DMS79 (cell line): ENCODE measurements around the gene PTGER1.
A peak's percentile ranks its signal among the peaks of the same experiment; 100 is the strongest.

Source experiments
- DNase-seq: peaks from one replicate; lab custom pipeline; 2025; lab: John Stamatoyannopoulos, UW

Gene PTGER1

GRCh38 chr19:14441041-14441938, 33.9 kb downstream of the PTGER1 start:
- DNase-seq, result no peak

GRCh38 chr19:14440049-14440448, 35.1 kb downstream of the PTGER1 start:
- no peak for DNase-seq

DNA sequence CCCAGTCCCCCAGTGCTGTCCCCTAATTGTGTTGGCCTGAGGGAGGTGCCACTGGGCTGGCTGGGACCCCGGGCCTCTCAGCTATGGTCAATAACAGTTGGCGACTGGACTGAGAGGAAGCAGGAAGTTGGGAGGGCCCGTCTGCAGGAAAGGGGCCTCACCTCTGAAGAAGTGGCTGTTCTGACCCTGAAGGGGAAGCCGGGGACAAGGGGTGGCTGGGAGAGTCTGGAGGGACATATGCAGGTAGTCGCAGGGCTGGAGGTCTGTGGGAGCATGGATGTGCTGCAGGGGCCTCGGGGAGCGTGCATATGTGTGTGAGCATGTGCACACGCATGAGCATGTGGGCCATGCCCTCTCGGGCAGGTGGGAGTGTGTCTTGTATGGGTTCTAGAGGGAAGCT, 36.1 kb downstream of the PTGER1 start:
- no peak for DNase-seq

DNA sequence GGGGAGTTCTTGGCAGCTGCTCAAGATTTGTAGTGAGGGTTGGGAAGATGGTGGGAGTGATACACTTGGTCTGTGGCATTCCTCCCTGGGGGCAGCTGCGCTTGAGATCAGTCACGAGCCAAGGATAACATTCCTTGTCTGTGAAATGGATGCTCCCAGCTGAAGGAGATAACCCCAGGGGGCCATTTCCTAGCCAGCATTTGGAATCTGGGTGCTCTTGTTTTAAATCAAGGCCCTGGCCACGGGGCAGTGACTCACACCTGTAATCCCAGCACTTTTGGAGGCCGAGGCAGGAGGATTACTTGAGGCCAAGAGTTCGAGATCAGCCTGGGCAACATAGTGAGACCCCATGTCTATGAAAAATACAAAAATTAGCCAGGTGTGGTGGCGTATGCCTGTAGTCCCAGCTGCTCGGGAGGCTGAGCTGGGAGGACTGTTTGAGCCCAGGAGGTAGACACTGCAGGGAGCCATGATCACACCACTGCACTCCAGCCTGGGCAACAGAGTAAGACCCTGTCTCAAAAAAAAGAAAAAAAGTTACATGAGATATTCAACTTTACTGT, 37.5 kb downstream of the PTGER1 start:
- DNase-seq, result no peak

DNA sequence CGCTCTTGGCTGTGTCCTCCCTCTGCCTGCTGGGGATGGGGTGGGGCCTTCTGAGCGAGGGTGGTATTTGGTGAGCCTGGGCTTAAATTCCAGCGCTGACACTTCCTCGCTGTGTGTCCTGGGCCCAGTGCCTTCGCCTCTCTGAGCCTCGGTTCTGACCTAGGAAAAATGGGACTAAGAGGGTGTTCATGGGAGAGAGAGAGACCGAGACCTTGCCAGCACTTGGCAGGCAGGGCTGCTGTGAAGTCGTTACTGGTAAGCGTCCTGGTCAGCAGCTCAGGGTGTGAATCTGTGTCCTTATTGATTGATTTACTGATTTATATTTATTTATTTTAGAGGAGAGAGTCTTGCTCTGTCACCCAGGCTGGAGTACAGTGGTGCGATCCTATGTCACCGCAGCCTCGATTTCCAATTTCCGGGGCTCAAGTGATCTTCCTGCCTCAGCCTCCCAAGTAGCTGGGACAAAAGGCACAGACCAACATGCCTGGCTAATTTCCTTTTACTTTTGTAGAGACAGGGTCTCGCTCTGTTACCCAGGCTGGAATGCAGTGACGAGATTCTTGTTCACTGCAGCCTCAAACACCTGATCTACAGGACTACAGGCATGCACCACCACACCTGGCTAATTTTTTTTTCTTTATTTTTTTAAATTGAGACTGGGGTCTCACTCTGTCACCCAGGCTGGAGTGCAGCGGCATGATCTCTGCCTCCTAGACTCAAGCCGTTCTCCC, 39.7 kb downstream of the PTGER1 start:
- no peak for DNase-seq

GRCh38 chr19:14434543-14435319, 40.4 kb downstream of the PTGER1 start:
- no peak for DNase-seq

GRCh38 chr19:14433554-14434501, 41.3 kb downstream of the PTGER1 start:
- peak; percentile 54 for DNase-seq

- peak; percentile 30 for DNase-seq
These were observed 42.2 kb downstream of the PTGER1 start, which contains the start of gene PKN1 for GRCh38 chr19:14432791-14433553. Gene PKN1, plus strand, starts transcription at chr19:14433306. Its CDS starts 216 bp downstream, at chr19:14433522.

DNA sequence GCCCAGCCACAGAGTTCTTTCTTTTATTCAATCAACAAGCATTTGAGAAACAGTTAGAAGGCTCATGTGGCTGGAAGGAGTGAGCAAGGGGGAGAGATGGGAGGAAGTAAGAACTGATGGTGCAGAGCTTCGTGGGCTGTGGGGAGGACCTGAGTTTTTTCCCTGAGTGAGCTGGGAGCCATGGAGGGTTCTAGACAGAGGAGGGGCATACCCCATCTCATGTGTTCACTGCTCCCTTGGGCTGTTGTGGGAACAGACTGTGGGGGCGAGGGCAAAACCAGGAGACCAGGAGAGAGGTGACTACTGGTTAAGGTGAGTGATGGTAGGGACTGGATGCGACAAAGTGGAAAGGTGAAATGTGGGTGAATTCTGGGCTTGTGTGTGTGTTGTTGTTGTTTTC, 44.4 kb downstream of the PTGER1 start:
- DNase-seq, result no peak

- no peak for DNase-seq
These were observed 46.2 kb downstream of the PTGER1 start for GRCh38 chr19:14428882-14429416.

- DNase-seq, result no peak
These were observed 47.7 kb downstream of the PTGER1 start for GRCh38 chr19:14427461-14427860.

GRCh38 chr19:14425696-14426138, 49.4 kb downstream of the PTGER1 start:
- DNase-seq, result no peak
